Cerebellar nuclear complex (tissue), 1 donor: ENCODE data around the gene CFAP97.

Experiments
- DNase-seq, 2 experiments: peaks; one replicate each; lab custom pipeline; 2025; lab: John Stamatoyannopoulos, UW

CFAP97 gene

GRCh38 chr4:185109736-185110135 lies 94.1 kb downstream of the CFAP97 start:
- DNase-seq, result no peak
